ENCODE data around the gene TBX1. TPM values are rescaled to one million over a fixed set of nuclear protein-coding genes. Genes with fewer than 3 reads are reported as not detected.
A peak's percentile ranks its signal among the peaks of the same experiment; 100 is the strongest.
"Not testable (repeated sequence)": the region's sequence is repeated elsewhere in the genome, so short reads cannot be mapped to it uniquely, and the experiment has no call there.

Gene TBX1
- total and polyA plus RNA-seq, 5 donors, result 0.19 to 1.4 (median 0.88) TPM

GRCh38 chr22:19723232-19723982 is 37.2 kb upstream of the TBX1 start, which contains the start of gene GP1BB:
TSS of gene GP1BB (plus strand) at chr22:19723539. CDS start at chr22:19723570, 31 bp downstream.
- WGBS, result 32% methylated on average over 80 of the region's 80 CpGs
- Histone ChIP-seq H3K9me3 (ENCODE audit: control insufficient read depth, low read length) (no peaks in the 10 kb centered on the region), H3K27me3 (ENCODE audit: control insufficient read depth, insufficient read depth) (no peaks in the 10 kb centered on the region), H3K27ac (ENCODE audit: low read length) (peak within 1 kb of the TSS; percentile 19), H3K4me1 (ENCODE audit: control insufficient read depth, insufficient read depth, low read length) (no peaks in the 10 kb centered on the region), H3K4me3 (ENCODE audit: low read length) (peak within 1 kb of the TSS; percentile 1)
- ATAC-seq (peak; percentile 64 to 73), DNase-seq (peak; percentile 65 to 89 (median 85))
- intact Hi-C loops (cut with DNase I), result no loop called here

- DNase-seq (peak in 2 of 3 donors; percentile 68 to 74), ATAC-seq (no peak)
- peak overlapping the region; percentile 10 for H3K27ac ChIP-seq (ENCODE audit: low read length)
- no peak overlapping the region for H3K4me3 ChIP-seq (ENCODE audit: low read length)
- intact Hi-C loops (cut with DNase I), result no loop called here
- no peaks in the 10 kb centered on the region for H3K9me3 ChIP-seq (ENCODE audit: control insufficient read depth, low read length)
- 36% methylated on average over 89 of the region's 89 CpGs for WGBS
- no peaks in the 10 kb centered on the region for H3K27me3 ChIP-seq (ENCODE audit: control insufficient read depth, insufficient read depth)
- H3K4me1 ChIP-seq (ENCODE audit: control insufficient read depth, insufficient read depth, low read length), result no peaks in the 10 kb centered on the region
Observed at GRCh38 chr22:19723983-19724827, 36.4 kb upstream of the TBX1 start.

- Histone ChIP-seq H3K27ac (ENCODE audit: low read length) (no peak overlapping the region), H3K4me1 (ENCODE audit: control insufficient read depth, insufficient read depth, low read length) (no peaks in the 10 kb centered on the region), H3K27me3 (ENCODE audit: control insufficient read depth, insufficient read depth) (no peaks in the 10 kb centered on the region), H3K9me3 (ENCODE audit: control insufficient read depth, low read length) (no peaks in the 10 kb centered on the region), H3K4me3 (ENCODE audit: low read length) (no peak overlapping the region)
- WGBS, result 67% methylated on average over 45 of the region's 45 CpGs
- intact Hi-C loops (cut with DNase I), result no loop called here
- no peak for DNase-seq
- ATAC-seq, result no peak
Observed at GRCh38 chr22:19724927-19725661, 35.5 kb upstream of the TBX1 start.

- H3K4me1 ChIP-seq (ENCODE audit: control insufficient read depth, insufficient read depth, low read length); H3K4me3 ChIP-seq (ENCODE audit: low read length); intact Hi-C loops (cut with DNase I); H3K27ac ChIP-seq (ENCODE audit: low read length); ATAC-seq; DNase-seq; H3K9me3 ChIP-seq (ENCODE audit: control insufficient read depth, low read length); H3K27me3 ChIP-seq (ENCODE audit: control insufficient read depth, insufficient read depth): not testable (repeated sequence)
- 85% methylated on average over 96 of the region's 96 CpGs for WGBS
Observed at GRCh38 chr22:19726064-19726788, 34.4 kb upstream of the TBX1 start.

- intact Hi-C loops (cut with DNase I), result no loop called here
- Histone ChIP-seq H3K4me1 (ENCODE audit: control insufficient read depth, insufficient read depth, low read length) (no peaks in the 10 kb centered on the region), H3K27me3 (ENCODE audit: control insufficient read depth, insufficient read depth) (no peaks in the 10 kb centered on the region), H3K27ac (ENCODE audit: low read length) (no peak overlapping the region), H3K4me3 (ENCODE audit: low read length) (no peak overlapping the region), H3K9me3 (ENCODE audit: control insufficient read depth, low read length) (no peaks in the 10 kb centered on the region)
- 64% methylated on average over 61 of the region's 61 CpGs for WGBS
- ATAC-seq, result no peak
- no peak for DNase-seq
Observed at GRCh38 chr22:19727310-19728150, 33.0 kb upstream of the TBX1 start.

GRCh38 chr22:19728271-19728670 is 32.3 kb upstream of the TBX1 start:
- H3K27me3 ChIP-seq (ENCODE audit: control insufficient read depth, insufficient read depth), result no peaks in the 10 kb centered on the region
- H3K4me1 ChIP-seq (ENCODE audit: control insufficient read depth, insufficient read depth, low read length), result no peaks in the 10 kb centered on the region
- no peak overlapping the region for H3K27ac ChIP-seq (ENCODE audit: low read length)
- DNase-seq (no peak), ATAC-seq (no peak)
- intact Hi-C loops (cut with DNase I), result no loop called here
- no peak overlapping the region for H3K4me3 ChIP-seq (ENCODE audit: low read length)
- WGBS, result 72% methylated on average over 6 of the region's 6 CpGs
- H3K9me3 ChIP-seq (ENCODE audit: control insufficient read depth, low read length), result no peaks in the 10 kb centered on the region

GRCh38 chr22:19728836-19729235 is 31.7 kb upstream of the TBX1 start:
- Histone ChIP-seq H3K4me1 (ENCODE audit: control insufficient read depth, insufficient read depth, low read length) (no peaks in the 10 kb centered on the region), H3K9me3 (ENCODE audit: control insufficient read depth, low read length) (no peaks in the 10 kb centered on the region), H3K4me3 (ENCODE audit: low read length) (no peak overlapping the region), H3K27ac (ENCODE audit: low read length) (no peak overlapping the region), H3K27me3 (ENCODE audit: control insufficient read depth, insufficient read depth) (no peaks in the 10 kb centered on the region)
- 69% methylated on average over 10 of the region's 10 CpGs for WGBS
- intact Hi-C loops (cut with DNase I), result no loop called here
- DNase-seq (no peak), ATAC-seq (no peak)

- DNase-seq, result no peak
- intact Hi-C loops (cut with DNase I), result no loop called here
- Histone ChIP-seq H3K4me3 (ENCODE audit: low read length) (no peak overlapping the region), H3K27me3 (ENCODE audit: control insufficient read depth, insufficient read depth) (no peaks in the 10 kb centered on the region), H3K27ac (ENCODE audit: low read length) (no peak overlapping the region), H3K4me1 (ENCODE audit: control insufficient read depth, insufficient read depth, low read length) (no peaks in the 10 kb centered on the region), H3K9me3 (ENCODE audit: control insufficient read depth, low read length) (no peaks in the 10 kb centered on the region)
- 78% methylated on average over 9 of the region's 9 CpGs for WGBS
- no peak for ATAC-seq
Observed at GRCh38 chr22:19729507-19729906, 31.1 kb upstream of the TBX1 start.

GRCh38 chr22:19730198-19730597 is 30.4 kb upstream of the TBX1 start:
- no peak for DNase-seq
- no peak overlapping the region for H3K4me3 ChIP-seq (ENCODE audit: low read length)
- ATAC-seq, result peak in 1 of 2 donors; percentile 9
- no peak overlapping the region for H3K27ac ChIP-seq (ENCODE audit: low read length)
- H3K9me3 ChIP-seq (ENCODE audit: control insufficient read depth, low read length), result no peaks in the 10 kb centered on the region
- 96% methylated on average over 8 of the region's 8 CpGs for WGBS
- intact Hi-C loops (cut with DNase I), result loop anchor here (2.0 kb wide), 1 partner anchor 181 kb away; no protein-coding TSS in a partner anchor
- H3K27me3 ChIP-seq (ENCODE audit: control insufficient read depth, insufficient read depth), result no peaks in the 10 kb centered on the region
- H3K4me1 ChIP-seq (ENCODE audit: control insufficient read depth, insufficient read depth, low read length), result no peaks in the 10 kb centered on the region
